ENCODE results near the gene MID2.

GRCh38 chrX:107823456-107823855 lies 2.2 kb upstream of the MID2 start:
- TF ChIP-seq POLR2A (IDR thresholded peaks at IDR 0.05) (no peak), CTCF (IDR thresholded peaks at IDR 0.05) (no peak), POLR2AphosphoS5 (IDR thresholded peaks at IDR 0.05) (no peak)
